ENCODE results near the gene RBMS1.

Gene RBMS1

GRCh38 chr2:160334028-160334741 is 159.4 kb downstream of the RBMS1 start:
- peaks cover 5% of the 10 kb centered on the region for H3K4me1 ChIP-seq (ENCODE audit: control insufficient read depth, low read length)
- no peak overlapping the region for H3K27ac ChIP-seq (ENCODE audit: low read depth, low read length)
- no peaks in the 10 kb centered on the region for H4K20me1 ChIP-seq (ENCODE audit: control insufficient read depth, insufficient read depth, low read depth, low read length)
- no peaks in the 10 kb centered on the region for H3K9me2 ChIP-seq (replicated peaks; ENCODE audit: control insufficient read depth, low read length)
- no peak overlapping the region for H3K4me3 ChIP-seq (ENCODE audit: low read length)
- H3K9me3 ChIP-seq (ENCODE audit: control insufficient read depth, insufficient read depth, low read length): no peaks in the 10 kb centered on the region
- TF ChIP-seq CTCF (IDR thresholded peaks at IDR 0.05; ENCODE audit: low read depth, low read length, poor library complexity, severe bottlenecking) (no peak), EZH2phosphoT487 (IDR thresholded peaks at IDR 0.05; ENCODE audit: borderline replicate concordance, low read length) (no peak)
- 0 out of 2 replicates have a peak, but pooled peaks cover 3% of the 10 kb centered on the region for H3K27me3 ChIP-seq (ENCODE audit: control insufficient read depth, low read length)
- no peaks in the 10 kb centered on the region for H3K36me3 ChIP-seq (ENCODE audit: control insufficient read depth, low read length)
- H3F3A ChIP-seq (ENCODE audit: control insufficient read depth, insufficient read depth): no peaks in the 10 kb centered on the region
- no peaks in the 10 kb centered on the region for H3K79me2 ChIP-seq (ENCODE audit: control insufficient read depth, low read length)
- no peak overlapping the region for H3K4me2 ChIP-seq (ENCODE audit: low read length)

- no peaks in the 10 kb centered on the region for H4K20me1 ChIP-seq (ENCODE audit: control insufficient read depth, insufficient read depth, low read depth, low read length)
- no peak overlapping the region for H3K4me2 ChIP-seq (ENCODE audit: low read length)
- H3K9me2 ChIP-seq (replicated peaks; ENCODE audit: control insufficient read depth, low read length): no peaks in the 10 kb centered on the region
- H3K9me3 ChIP-seq (ENCODE audit: control insufficient read depth, insufficient read depth, low read length): no peaks in the 10 kb centered on the region
- H3K27me3 ChIP-seq (ENCODE audit: control insufficient read depth, low read length): 0 out of 2 replicates have a peak, but pooled peaks cover 3% of the 10 kb centered on the region
- TF ChIP-seq CTCF (IDR thresholded peaks at IDR 0.05; ENCODE audit: low read depth, low read length, poor library complexity, severe bottlenecking): no peak
- no peak for TF ChIP-seq EZH2phosphoT487 (IDR thresholded peaks at IDR 0.05; ENCODE audit: borderline replicate concordance, low read length)
- no peaks in the 10 kb centered on the region for H3F3A ChIP-seq (ENCODE audit: control insufficient read depth, insufficient read depth)
- H3K36me3 ChIP-seq (ENCODE audit: control insufficient read depth, low read length): no peaks in the 10 kb centered on the region
- no peak overlapping the region for H3K4me3 ChIP-seq (ENCODE audit: low read length)
- no peaks in the 10 kb centered on the region for H3K79me2 ChIP-seq (ENCODE audit: control insufficient read depth, low read length)
- H3K4me1 ChIP-seq (ENCODE audit: control insufficient read depth, low read length): peaks cover 5% of the 10 kb centered on the region
- H3K27ac ChIP-seq (ENCODE audit: low read depth, low read length): no peak overlapping the region
Measured at GRCh38 chr2:160333324-160334027, 160.1 kb downstream of the RBMS1 start.

GRCh38 chr2:160332318-160332717 is 161.3 kb downstream of the RBMS1 start:
- Histone ChIP-seq H3K9me3 (ENCODE audit: control insufficient read depth, insufficient read depth, low read length) (no peaks in the 10 kb centered on the region), H4K20me1 (ENCODE audit: control insufficient read depth, insufficient read depth, low read depth, low read length) (no peaks in the 10 kb centered on the region), H3K79me2 (ENCODE audit: control insufficient read depth, low read length) (no peaks in the 10 kb centered on the region), H3K4me3 (ENCODE audit: low read length) (no peak overlapping the region), H3K9me2 (replicated peaks; ENCODE audit: control insufficient read depth, low read length) (no peaks in the 10 kb centered on the region), H3K36me3 (ENCODE audit: control insufficient read depth, low read length) (no peaks in the 10 kb centered on the region), H3K27me3 (ENCODE audit: control insufficient read depth, low read length) (0 out of 2 replicates have a peak, but pooled peaks cover 5% of the 10 kb centered on the region), H3F3A (ENCODE audit: control insufficient read depth, insufficient read depth) (no peaks in the 10 kb centered on the region), H3K4me2 (ENCODE audit: low read length) (no peak overlapping the region), H3K4me1 (ENCODE audit: control insufficient read depth, low read length) (peaks cover 5% of the 10 kb centered on the region), H3K27ac (ENCODE audit: low read depth, low read length) (no peak overlapping the region)
- TF ChIP-seq EZH2phosphoT487 (IDR thresholded peaks at IDR 0.05; ENCODE audit: borderline replicate concordance, low read length): no peak
- no peak for TF ChIP-seq CTCF (IDR thresholded peaks at IDR 0.05; ENCODE audit: low read depth, low read length, poor library complexity, severe bottlenecking)

Measured in DOHH2 (cell line).